DND-41 (cell line): ENCODE data around the gene ACTG1.

Experiments
- ATAC-seq: fragments of 200-7000 bp; cut with Tn5 transposase; 3 replicates; pipeline ENCODE4 v1.9.1; 2021; ENCODE audit warnings: low read depth; ENCODE audit not compliant: insufficient read depth
- DNase-seq: peaks from one replicate; pipeline ENCODE4 v3.0.0-alpha.2; 2020
- H2AFZ ChIP-seq: 2 replicates; pipeline ENCODE4 v1.6.0; 2012; ENCODE audit warnings: low read depth, low read length
- H3K27ac ChIP-seq: 2 replicates; pipeline ENCODE4 v1.5.1; 2012; ENCODE audit warnings: low read length, inconsistent platforms
- H3K27me3 ChIP-seq: fragments of 200-600 bp; sonication (generic); 2 replicates; pipeline ENCODE4 v1.6.0; 2012; ENCODE audit warnings: low read length, mild to moderate bottlenecking, inconsistent platforms; ENCODE audit not compliant: insufficient read depth, poor library complexity
- H3K36me3 ChIP-seq: 2 replicates; pipeline ENCODE4 v1.5.1; 2012; ENCODE audit warnings: low read length, inconsistent platforms; ENCODE audit not compliant: insufficient read depth
- H3K4me1 ChIP-seq: 2 replicates; pipeline ENCODE4 v1.5.1; 2012; ENCODE audit warnings: mild to moderate bottlenecking, low read length; ENCODE audit not compliant: insufficient read depth
- H3K4me2 ChIP-seq: 2 replicates; pipeline ENCODE4 v1.6.0; 2012; ENCODE audit warnings: mild to moderate bottlenecking, moderate library complexity, low read length, inconsistent platforms; ENCODE audit not compliant: insufficient read depth
- H3K4me3 ChIP-seq, 2 experiments: fragments of 200-600 bp in 1 of 2; shearing (Covaris generic) in 1 of 2; 2 replicates each; pipeline ENCODE4 v1.5.1; 2012 to 2016; ENCODE audit warnings: inconsistent platforms in 2 of 2, low read length in 2 of 2, mild to moderate bottlenecking in 2 of 2, low read depth in 1 of 2, moderate library complexity in 1 of 2
- H3K79me2 ChIP-seq: 2 replicates; pipeline ENCODE4 v1.6.0; 2012; ENCODE audit warnings: low read length, inconsistent platforms; ENCODE audit not compliant: insufficient read depth
- H3K9ac ChIP-seq: 2 replicates; pipeline ENCODE4 v1.6.0; 2012; ENCODE audit warnings: low read depth, mild to moderate bottlenecking, inconsistent platforms, low read length, moderate library complexity
- H3K9me3 ChIP-seq: 2 replicates; pipeline ENCODE4 v1.5.1; 2012; ENCODE audit warnings: low read length, moderate library complexity, mild to moderate bottlenecking, inconsistent platforms; ENCODE audit not compliant: insufficient read depth, severe bottlenecking
- H4K20me1 ChIP-seq: 2 replicates; pipeline ENCODE4 v1.6.0; 2012; ENCODE audit warnings: low read length; ENCODE audit not compliant: insufficient read depth
- CTCF ChIP-seq: IDR thresholded peaks from 2 replicates; pipeline ENCODE4 v1.5.1; 2012; ENCODE audit warnings: borderline replicate concordance, low read length, moderate library complexity, mild to moderate bottlenecking; ENCODE audit not compliant: poor library complexity, severe bottlenecking; ENCODE audit errors: extremely low read depth
- EZH2 ChIP-seq: IDR thresholded peaks from 3 replicates; pipeline ENCODE4 v1.6.1; 2012; ENCODE audit warnings: borderline replicate concordance, low read depth, mild to moderate bottlenecking, moderate library complexity, low read length, inconsistent platforms; ENCODE audit not compliant: severe bottlenecking

ACTG1 gene

DNA sequence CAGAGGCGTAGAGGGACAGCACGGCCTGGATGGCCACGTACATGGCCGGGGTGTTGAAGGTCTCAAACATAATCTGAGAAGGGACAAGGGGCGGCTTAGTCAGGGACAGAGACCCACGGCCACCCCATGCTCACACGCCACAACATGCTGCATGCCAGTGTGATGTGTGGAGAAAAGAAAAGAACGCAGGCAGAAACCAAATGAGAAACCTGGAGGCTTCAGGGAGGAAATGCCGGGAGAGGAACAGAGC lies 1.1 kb downstream of the ACTG1 start:
- DNase-seq (no peak), ATAC-seq (no peak)
- TF ChIP-seq EZH2 (no peak), CTCF (no peak)
- Histone ChIP-seq H4K20me1 (peaks cover 52% of the 10 kb centered on the region), H3K79me2 (peaks cover 77% of the 10 kb centered on the region), H2AFZ (no peak overlapping the region), H3K4me1 (peaks cover 38% of the 10 kb centered on the region), H3K27me3 (no peaks in the 10 kb centered on the region), H3K36me3 (peaks cover 40% of the 10 kb centered on the region), H3K4me3 (peak overlapping the region; percentile 80 to 92), H3K27ac (peak overlapping the region; percentile 81), H3K9ac (peak overlapping the region; percentile 99), H3K9me3 (no peaks in the 10 kb centered on the region), H3K4me2 (peak overlapping the region; percentile 87)

DNA sequence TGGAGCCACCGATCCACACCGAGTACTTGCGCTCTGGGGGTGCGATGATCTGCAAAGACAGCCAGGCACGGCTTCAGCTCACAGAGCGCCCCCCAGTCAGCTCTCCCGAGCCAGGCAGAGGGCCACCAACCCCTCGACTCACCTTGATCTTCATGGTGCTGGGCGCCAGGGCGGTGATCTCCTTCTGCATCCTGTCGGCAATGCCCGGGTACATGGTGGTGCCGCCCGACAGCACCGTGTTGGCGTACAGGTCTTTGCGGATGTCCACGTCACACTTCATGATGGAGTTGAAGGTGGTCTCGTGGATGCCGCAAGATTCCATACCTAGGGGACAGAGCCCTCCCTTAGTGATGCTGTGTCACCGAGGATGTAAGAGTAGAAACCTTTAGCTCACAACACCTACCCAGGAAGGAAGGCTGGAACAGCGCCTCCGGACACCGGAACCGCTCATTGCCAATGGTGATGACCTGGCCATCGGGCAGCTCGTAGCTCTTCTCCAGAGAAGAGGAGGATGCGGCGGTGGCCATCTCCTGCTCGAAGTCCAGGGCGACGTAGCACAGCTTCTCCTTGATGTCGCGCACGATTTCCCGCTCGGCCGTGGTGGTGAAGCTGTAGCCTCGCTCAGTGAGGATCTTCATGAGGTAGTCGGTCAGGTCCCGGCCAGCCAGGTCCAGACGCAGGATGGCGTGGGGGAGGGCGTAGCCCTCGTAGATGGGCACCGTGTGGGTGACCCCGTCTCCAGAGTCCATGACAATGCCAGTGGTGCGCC lies 1.6 kb downstream of the ACTG1 start:
- peaks cover 47% of the 10 kb centered on the region for H4K20me1 ChIP-seq
- H3K4me3 ChIP-seq, result peak overlapping the region; percentile 80 to 92
- DNase-seq (peak; percentile 51), ATAC-seq (no peak)
- H3K4me2 ChIP-seq, result peak overlapping the region; percentile 87
- H3K27ac ChIP-seq, result peak overlapping the region; percentile 81
- H3K36me3 ChIP-seq, result peaks cover 40% of the 10 kb centered on the region
- peaks cover 33% of the 10 kb centered on the region for H3K4me1 ChIP-seq
- peak overlapping the region; percentile 99 for H3K9ac ChIP-seq
- TF ChIP-seq EZH2, result no peak
- no peak for TF ChIP-seq CTCF
- H3K79me2 ChIP-seq, result peaks cover 72% of the 10 kb centered on the region
- no peaks in the 10 kb centered on the region for H3K27me3 ChIP-seq
- no peak overlapping the region for H2AFZ ChIP-seq
- no peaks in the 10 kb centered on the region for H3K9me3 ChIP-seq

GRCh38 chr17:81509972-81510784 lies 2.4 kb downstream of the ACTG1 start:
- DNase-seq, result no peak
- Histone ChIP-seq H3K4me3 (peak overlapping the region; percentile 80 to 92), H3K79me2 (peaks cover 64% of the 10 kb centered on the region), H3K9me3 (no peaks in the 10 kb centered on the region), H3K27me3 (no peaks in the 10 kb centered on the region), H3K9ac (peak overlapping the region; percentile 99), H3K36me3 (peaks cover 40% of the 10 kb centered on the region), H4K20me1 (peaks cover 44% of the 10 kb centered on the region), H3K4me2 (peak overlapping the region; percentile 87), H3K27ac (peak overlapping the region; percentile 81), H2AFZ (no peak overlapping the region), H3K4me1 (peaks cover 25% of the 10 kb centered on the region)
- ATAC-seq, result no peak
- TF ChIP-seq EZH2 (no peak), CTCF (no peak)
